HTR-8/SVneo (cell line): Measurements from ENCODE around the gene ZNF79.
A peak's percentile ranks its signal among the peaks of the same experiment; 100 is the strongest.
"Not testable (repeated sequence)": the region's sequence is repeated elsewhere in the genome, so short reads cannot be mapped to it uniquely, and the experiment has no call there.

ENCODE experiments used
- DNase-seq: peaks from one replicate; pipeline ENCODE4 v3.0.0; 2011; ENCODE audit warnings: low spot score, mixed read lengths; ENCODE audit not compliant: insufficient read length
- FAIRE-seq: peaks from 2 replicates; lab custom pipeline; 2011; peaks lifted over from hg19 to GRCh38; lab: Jason Lieb, UNC

Gene ZNF79

DNA sequence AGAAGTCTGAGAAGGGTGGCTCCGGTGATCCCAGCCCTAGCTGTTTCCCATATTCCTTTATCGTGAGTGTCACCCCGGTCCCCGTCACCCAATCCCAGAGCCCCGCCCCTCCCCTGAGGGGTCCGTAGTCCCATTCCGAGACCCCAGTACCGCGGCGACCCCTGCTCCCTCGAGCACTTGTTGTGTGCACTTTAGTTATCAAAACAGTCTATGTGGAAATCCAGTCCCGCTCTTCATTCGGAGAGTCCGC, 27.4 kb downstream of the ZNF79 start:
- FAIRE-seq, result no peak
- DNase-seq, result no peak

- DNase-seq (peak; percentile 54), FAIRE-seq (no peak)
Measured at GRCh38 chr9:127451858-127452656, 27.9 kb downstream of the ZNF79 start.

DNA sequence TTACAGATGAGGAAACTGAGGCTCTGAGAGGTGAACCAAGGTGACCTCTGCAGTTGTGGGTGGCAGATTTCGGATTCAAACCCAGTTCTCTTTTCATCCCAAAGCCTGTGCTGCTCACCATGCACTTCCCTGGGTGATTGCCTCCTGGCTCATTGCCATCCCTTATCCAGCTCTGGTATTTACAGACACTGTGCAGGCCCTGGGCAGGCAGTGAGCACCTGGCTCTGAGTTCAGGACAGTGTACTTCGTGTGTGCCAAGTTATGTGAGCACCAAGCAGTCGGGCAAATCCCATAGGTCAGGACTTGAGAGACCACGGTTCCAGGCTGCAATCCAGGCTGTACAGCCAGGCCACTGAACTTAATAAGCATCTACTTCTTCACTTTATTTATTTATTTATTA, 28.5 kb downstream of the ZNF79 start:
- FAIRE-seq (no peak), DNase-seq (no peak)

DNA sequence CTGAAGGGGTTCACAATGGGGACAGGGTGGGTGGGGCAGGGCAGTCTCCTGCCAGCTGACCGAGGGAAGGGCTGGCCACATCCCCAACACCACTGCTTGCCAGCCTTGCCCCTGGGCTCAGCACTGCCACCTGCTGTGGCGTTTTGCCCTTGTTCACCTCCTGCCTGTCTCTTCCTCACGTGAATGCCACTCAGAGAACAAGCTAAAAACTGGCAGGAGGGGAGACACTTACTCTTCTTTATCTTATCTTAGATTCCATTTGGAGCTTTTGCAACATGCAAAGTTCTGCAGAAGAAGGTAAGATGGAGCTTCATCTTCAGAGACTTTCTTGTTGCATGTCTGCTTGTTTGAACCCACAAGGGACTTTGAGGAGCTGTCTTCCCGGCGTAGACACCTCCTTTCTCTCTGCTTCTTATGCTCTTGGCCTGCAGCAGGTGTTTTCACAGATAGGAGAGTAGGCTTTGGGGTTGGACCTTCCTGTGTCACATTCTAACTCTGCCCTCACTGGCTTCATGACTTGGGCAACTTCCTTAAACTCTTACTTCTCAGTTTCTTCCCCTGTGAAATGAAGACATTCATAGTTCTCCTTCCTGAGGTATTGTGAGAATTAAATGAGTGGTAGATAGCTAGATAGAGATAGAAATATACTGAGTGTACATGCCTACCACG, 31.3 kb downstream of the ZNF79 start:
- FAIRE-seq, result no peak
- DNase-seq, result no peak

DNA sequence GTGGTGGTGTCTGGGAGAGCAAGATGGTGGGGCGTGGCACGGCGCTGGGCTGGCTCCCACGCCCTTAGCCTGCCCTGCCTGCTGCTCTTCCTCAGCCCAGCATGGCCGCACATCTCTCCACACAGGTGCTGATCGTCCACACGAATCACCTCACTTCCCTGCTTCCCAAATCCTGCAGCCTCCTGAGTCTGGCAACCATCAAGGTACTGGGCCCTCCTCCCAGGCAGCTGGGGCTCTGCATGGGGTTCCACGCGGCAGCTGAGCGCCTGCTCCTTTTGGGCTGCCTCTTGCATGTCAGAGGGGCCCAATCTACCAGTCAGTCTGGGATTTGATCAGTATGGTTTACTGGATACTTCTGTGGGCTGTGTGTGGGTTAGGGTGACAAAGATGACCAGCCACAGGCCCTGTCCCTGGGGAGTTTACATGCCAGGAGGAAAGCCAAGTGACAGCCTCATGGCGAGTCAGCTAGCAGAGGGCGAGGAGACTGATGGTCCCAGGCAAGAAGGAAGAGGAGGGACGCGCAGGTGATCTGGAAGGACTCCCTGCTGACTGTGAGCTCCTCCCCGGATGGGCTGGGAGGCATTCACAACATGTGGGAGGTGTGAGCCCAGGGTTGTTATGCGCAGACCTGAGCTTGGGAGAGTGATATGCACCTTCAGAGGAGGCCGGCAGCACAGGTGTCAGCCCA, 33.2 kb downstream of the ZNF79 start:
- no peak for DNase-seq
- FAIRE-seq, result no peak

DNA sequence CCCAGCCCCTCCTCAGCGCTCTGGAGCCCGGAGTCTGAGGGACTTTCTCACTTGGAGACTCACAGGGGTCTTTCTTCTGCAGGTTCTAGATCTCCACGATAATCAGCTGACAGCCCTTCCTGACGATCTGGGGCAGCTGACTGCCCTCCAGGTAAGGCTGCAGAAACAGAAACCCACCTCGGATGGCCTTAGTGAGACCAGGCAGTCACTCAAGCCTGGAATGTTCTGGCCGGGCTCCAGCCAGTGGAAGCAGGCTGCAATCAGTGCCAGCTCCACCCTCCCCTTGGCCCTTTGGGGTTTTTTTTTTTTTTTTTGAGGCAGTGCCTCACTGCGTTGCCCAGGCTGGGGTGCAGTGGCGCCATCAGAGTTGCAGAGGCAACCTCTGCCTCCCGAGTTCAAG, 34.7 kb downstream of the ZNF79 start:
- no peak for DNase-seq
- FAIRE-seq, result no peak

DNA sequence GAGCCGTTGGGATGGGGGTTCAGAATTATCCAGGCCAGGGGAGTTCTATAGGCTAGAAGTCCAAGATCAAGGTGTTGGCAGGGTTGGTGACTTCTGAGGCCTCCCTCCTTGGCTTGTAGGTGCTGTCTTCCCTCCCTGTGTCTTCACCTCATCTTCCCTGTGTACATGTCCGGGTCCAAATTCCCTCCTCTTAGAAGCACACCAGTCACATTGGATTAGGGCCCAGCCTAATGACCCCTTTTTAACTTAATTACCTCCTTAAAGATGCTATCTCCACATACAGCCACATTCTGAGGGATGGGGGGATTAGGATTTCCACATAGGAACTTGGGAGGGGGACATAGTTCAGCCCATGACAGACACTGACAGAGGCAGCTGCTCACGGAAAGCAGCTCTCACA, 39.2 kb downstream of the ZNF79 start:
- no peak for FAIRE-seq
- DNase-seq, result no peak

DNA sequence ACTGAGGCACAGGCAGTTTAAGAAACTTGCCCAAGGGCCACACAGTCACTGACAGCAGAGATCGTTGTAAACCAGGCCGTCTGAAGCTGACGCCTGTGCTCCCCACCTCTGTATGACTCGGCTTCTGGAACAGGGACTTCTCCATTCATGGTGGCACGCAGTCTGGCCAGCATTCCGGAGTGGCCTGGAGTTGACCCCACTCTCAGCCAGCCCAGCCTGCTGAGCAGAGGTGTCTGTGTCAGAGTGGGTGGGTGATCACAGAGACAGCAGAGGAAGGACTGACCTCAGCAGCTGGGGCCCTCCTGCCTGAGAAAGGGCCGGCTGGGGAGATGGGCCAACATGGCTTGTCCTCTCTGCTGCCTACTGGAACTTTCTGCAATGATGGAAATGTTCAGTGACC, 39.7 kb downstream of the ZNF79 start:
- FAIRE-seq, result no peak

GRCh38 chr9:127466407-127466917, 42.3 kb downstream of the ZNF79 start:
- not testable (repeated sequence) for DNase-seq, FAIRE-seq

More for the DNA sequence above, 39.7 kb downstream of the ZNF79 start:
- DNase-seq, result no peak

DNA sequence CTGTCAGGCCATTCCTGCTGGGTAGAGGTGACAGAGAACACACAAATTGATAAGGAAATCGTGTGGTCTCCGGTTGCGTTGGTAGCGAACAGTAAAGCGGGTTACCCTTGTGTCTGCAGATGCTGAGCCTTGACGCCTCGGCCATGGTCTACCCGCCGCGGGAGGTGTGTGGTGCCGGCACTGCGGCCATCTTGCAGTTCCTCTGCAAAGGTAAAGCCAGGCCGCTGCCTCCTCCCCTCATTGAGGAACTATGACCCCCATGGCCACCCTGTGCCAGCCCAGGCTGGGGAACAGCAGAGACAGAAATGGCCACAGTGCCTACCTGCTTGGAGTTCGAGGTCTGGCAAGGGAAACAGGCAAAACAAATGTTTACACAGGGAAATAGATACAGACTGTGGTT, 43.4 kb downstream of the ZNF79 start:
- DNase-seq, result no peak
- FAIRE-seq, result no peak

- FAIRE-seq, result no peak
- no peak for DNase-seq
Measured at GRCh38 chr9:127470662-127471061, 46.5 kb downstream of the ZNF79 start.

- no peak for FAIRE-seq
Measured at GRCh38 chr9:127473501-127473900, 49.3 kb downstream of the ZNF79 start.

GRCh38 chr9:127473932-127474331, 49.8 kb downstream of the ZNF79 start:
- no peak for DNase-seq
- no peak for FAIRE-seq

More at GRCh38 chr9:127473501-127473900, 49.3 kb downstream of the ZNF79 start:
- no peak for DNase-seq

- FAIRE-seq, result no peak
- DNase-seq, result no peak
Measured at GRCh38 chr9:127474592-127474991, 50.4 kb downstream of the ZNF79 start.

DNA sequence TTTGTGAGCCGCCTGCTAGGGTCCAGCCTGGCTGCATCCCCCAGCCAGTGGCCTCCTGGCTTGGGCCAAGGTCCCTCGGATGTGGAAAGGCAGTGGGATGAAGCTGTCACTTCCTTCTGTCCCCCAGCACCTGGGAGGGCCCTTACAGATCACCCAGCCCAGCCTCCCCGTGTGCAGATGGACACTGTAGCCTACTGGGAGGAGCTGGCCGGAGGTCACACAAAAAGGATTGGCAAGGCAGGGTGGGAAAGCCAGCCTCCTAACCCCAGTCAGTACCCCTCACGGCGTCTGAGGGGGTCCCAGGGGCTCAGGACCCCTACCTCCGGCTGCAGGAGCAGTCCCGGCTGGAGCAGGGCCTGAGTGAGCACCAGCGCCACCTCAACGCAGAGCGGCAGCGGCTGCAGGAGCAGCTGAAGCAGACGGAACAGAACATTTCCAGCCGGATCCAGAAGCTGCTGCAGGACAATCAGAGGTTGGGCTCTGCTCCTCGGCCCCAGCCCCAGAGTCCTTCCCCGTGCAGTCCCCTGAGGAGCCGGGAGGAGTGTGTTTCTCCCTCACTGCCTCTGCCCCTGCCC, 55.4 kb downstream of the ZNF79 start:
- DNase-seq (no peak), FAIRE-seq (no peak)

DNA sequence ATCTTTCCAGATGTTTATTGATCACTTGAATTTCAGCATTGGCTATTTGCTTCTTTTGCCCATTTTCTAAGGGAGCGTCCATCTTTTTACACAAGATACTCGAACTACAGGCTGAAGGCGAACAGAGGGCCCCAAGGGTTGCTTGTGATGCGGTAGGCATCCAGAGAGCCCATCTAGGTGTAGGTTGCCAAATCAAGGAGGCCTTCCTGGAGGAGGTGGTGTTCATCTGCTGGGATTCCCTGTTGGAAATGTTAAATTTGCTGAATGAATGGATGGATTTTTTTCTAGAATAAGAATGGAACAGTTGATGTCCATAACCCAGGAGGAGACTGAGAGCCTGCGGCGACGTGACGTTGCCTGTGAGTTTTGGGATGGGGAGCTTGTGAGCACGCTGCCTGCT, 58.5 kb downstream of the ZNF79 start:
- DNase-seq, result no peak
- FAIRE-seq, result no peak

DNA sequence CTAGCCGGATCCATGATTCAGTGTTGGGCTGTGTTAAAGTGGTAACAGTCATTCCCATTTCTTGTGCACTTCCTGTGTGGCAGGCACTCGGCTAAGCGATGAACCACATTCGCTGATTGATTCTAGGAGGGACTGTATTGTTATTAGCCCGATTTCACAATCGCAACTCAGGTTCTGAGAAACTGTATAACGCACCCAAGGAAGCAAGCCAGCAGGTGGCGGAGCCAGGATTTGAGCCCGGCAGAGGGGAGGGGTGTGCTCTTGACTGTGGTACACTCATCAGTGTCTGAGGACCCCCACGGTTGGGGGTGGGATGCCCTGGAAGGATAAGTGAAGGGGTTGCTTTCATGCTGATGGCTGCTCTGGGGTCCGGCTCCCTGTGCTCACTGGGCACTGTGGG, 61.8 kb downstream of the ZNF79 start:
- DNase-seq (no peak), FAIRE-seq (no peak)

DNA sequence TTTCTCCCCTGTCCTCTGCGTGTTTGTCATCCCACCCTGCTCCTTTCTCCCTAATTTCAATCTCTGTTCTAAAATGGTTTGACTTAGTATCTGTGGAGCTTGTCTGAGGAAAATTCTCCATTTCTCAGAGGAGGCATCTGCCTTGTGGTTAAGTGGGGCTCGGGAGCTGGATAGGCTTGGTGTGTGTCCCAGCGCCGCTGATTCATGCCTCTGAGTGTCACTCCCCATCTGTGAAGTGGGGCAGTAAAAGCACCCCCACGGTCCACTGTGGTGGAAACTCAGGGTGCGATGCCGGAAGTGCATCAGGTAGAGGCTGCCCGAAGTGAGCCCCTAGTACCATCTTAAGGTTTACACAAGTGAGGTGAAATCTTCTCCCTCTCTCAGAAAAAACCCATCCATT, 64.8 kb downstream of the ZNF79 start:
- FAIRE-seq (no peak), DNase-seq (no peak)

DNA sequence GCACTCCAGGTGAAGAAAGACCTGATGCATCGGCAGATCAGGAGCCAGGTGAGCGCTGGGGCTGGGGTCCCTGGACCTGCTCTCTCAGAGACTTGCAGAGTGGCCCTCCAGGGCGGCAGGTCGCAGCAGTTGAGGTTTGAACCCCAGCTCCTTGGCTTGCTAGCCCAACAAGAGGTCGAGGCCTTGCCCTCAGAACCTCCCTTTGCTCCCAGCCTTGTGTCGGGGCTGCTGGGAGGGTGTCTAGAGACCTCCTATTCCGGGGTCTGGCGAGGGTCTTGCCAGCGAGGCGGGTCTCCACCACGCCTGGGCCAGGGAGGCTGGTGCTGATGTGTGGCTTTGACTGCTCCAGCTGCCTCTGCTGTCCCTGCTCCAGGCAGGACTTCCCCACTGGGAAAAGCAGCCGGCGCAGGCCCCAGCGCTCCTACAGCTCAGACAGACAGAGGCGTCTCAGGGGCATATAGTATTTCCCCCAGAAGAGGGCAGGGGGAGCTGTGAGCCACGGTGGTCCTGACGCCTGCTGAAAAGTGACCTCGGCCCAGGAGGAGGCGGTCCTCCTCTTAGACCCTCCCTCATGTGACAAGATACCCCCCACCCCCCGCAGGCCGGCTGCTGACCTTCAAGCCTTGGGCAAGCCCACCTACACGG, 65.4 kb downstream of the ZNF79 start:
- FAIRE-seq, result no peak
- DNase-seq, result no peak

GRCh38 chr9:127490535-127491230, 66.5 kb downstream of the ZNF79 start:
- no peak for DNase-seq
- FAIRE-seq, result no peak
